NCI-H146 (cell line): ENCODE data around the gene CACNG5.

ENCODE experiments used
- DNase-seq: peaks from one replicate; lab custom pipeline; 2025; lab: John Stamatoyannopoulos, UW

Gene CACNG5

GRCh38 chr17:66822009-66822408 is 12.9 kb upstream of the CACNG5 start:
- no peak for DNase-seq

DNA sequence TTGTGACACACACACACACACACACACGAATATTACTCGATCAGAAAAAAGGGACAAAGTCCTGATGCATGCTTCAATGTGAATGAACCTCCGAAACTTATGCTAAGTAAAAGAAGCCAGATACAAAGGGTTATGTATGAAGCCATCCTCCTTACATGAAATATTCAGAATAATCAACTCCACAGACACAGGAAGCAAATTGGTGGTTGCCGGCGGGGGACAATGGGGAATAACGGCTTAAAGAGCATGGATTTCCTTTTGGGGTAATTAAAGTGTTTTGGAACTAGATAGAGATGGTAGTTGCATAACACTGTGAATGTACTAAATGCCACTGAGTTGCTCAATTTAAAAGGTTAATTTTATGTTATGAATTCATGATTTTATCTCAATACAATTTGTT is 8.1 kb upstream of the CACNG5 start:
- no peak for DNase-seq

DNA sequence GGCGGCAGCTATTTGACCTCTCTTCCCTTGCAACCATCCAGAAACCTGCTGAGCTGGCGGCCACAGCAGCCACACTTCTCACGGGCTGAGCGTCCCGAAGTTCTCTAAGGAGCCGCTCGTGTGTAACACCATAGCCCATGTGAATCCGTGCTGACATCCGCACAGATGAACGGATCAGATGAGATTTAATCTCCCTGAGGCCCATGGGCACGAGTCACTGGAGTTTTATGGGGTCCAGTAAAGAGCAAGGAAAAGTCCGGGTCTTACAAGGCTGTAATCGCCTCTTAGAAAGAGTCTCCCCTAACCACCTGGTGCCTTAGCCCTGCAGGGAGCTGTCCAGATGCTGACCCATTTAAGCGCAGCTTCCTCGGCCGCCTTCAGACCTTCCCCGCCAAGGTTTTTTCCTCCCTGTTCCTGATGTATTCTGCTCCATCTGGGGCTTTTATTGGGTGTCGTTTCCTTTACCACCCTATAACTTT is 5.5 kb upstream of the CACNG5 start:
- DNase-seq = no peak

DNA sequence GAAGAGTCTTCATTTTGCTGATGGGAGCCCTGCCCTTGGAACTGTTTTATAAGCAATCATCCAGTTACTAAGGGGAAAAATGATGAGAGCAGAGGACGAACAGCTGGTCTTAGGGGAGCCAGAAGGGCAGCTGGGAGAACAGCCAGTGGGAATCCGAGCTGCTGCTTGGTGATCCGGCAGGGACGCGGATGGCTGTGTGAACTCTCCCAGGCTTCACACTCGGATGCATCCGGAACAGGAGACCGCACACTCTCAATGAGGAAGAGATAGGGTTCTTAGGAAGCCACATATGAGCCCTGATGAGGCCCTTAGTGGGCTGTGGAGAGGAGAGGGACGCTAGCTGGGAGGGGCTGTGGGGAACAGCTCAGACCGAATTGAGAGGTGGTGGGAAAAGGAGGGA is 5.0 kb upstream of the CACNG5 start:
- DNase-seq = peak; percentile 19

GRCh38 chr17:66830451-66830850 is 4.5 kb upstream of the CACNG5 start:
- DNase-seq = peak; percentile 49

- no peak for DNase-seq
Measured at GRCh38 chr17:66831383-66832210, 3.3 kb upstream of the CACNG5 start.

GRCh38 chr17:66833201-66833600 is 1.7 kb upstream of the CACNG5 start:
- DNase-seq = no peak

DNA sequence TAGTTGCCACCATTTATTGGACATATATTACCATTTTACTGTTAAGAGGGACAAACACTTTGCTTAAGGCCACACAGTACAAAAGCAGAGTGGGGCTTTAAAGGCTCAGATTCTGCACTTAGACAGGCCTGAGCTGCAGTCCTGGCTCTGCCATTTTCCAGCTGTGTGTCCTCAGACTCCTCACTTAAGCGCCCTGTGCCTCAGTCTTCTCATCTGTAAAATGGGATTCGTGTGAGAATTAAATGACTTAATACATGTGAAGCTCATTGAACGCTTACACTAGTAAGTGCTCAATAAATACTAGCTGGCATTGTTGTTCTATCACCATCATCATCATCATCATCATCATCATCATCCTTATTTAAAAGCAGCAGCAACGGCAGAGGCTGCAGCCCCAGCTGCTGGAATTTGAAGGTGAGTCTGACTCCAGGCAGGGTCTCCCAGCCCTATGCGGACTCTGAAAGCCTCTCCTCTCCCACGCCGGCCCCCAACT is 445 bp upstream of the CACNG5 start:
- DNase-seq = no peak

DNA sequence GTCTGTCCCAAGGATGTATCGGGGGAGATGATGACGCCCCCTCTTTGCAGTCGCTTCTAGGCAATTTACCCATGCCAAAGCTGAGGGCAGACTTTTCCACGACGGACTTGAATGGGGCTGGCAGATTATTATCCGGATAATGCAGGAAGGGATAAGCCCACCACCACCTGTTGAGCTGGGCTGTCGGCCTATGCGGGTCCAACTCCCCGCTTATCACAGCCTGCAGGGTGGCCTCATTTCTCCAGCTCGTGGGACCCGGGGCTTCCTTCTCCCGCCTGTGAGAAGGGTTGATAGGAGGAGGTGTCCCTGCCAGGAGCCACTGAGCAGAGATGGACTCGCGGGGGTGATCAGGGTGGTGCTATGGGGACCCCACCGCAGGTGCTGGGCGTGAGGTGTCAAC is 559 bp downstream of the CACNG5 start:
- no peak for DNase-seq

DNA sequence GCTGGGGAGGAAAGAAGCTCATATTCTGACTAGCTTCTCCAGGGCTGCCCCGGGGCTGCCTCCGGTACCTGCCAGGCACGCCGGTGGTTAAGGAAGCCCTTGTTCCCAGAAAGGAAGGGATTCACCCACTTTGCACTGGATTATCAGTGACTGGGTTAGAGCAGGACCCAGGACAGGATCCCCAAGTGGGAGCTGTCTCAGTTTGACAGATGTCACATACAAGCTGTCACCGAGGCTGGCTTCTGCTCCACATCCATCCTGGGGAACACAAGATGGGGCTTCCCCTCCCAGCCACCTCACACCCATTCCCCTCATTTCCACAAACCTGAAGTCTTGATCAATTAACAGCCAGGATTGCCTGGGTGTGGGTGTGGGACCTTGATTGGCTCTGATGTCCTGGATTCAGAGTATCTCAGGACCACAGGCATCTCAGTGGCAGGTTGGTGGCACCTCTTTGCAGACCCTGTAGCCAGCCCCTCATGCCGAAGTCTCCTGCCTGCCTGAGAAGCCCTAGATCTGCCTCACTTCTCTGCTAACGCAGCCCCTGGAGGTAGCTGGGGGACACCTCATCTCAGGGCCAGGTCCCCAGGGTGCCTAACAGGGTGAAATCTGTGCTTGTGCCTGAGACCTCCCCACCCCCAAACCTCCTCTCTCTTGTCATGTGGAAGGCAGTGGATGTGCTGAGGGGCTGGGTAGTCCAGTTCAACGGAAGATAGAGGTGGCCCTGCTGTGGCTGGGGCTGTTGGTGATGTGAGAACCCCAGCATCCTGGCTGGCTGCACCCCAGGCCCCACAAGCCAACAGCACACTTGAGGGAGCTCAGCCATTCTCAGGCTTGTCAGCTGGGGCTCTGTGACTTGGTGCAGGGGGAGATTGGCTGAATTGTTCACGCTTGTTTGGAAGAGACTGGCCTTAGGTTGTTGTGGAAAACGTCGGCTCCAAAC is 1.4 kb downstream of the CACNG5 start:
- DNase-seq = no peak

GRCh38 chr17:66837226-66837625 is 2.3 kb downstream of the CACNG5 start:
- no peak for DNase-seq

DNA sequence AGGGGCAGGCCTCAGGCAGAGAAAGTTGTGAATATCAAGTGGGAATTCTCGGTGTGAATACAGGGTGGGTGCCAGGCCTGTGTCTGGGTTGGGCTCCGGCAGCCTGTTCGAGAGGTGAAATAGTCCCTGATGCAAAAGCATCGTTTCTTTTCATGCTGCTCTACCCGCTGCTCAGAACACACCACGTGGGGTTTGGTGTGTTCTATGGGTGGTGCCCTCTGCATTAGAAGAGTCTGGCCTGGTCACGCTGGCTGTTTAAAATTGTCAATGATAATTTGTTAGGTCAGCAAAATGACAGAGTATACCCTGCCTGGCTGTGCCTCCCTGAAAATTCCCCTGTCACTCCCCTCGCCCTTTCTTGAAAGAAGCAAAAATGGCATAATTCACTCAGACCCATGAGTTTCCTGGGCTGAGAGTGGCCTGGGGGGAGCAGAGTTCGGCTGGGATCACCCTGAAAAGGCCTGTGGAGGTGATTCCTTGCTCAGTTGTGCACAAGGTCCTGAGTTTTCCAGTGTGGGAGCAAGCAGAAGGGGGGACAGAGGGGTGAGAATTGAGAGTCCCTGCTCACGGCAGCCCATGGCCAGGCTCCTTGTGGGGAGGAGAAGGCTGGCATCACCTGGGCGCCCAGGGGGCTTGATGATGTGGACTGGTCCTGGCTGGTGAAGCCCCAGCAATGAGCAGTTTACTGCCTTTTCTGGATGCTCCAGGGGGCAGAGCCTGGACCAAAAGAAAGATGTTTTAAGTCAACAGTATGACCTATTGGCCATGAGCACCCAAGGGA is 3.2 kb downstream of the CACNG5 start:
- DNase-seq = no peak

- no peak for DNase-seq
Measured at GRCh38 chr17:66839616-66840015, 4.7 kb downstream of the CACNG5 start.

GRCh38 chr17:66840061-66840460 is 5.1 kb downstream of the CACNG5 start:
- no peak for DNase-seq

DNA sequence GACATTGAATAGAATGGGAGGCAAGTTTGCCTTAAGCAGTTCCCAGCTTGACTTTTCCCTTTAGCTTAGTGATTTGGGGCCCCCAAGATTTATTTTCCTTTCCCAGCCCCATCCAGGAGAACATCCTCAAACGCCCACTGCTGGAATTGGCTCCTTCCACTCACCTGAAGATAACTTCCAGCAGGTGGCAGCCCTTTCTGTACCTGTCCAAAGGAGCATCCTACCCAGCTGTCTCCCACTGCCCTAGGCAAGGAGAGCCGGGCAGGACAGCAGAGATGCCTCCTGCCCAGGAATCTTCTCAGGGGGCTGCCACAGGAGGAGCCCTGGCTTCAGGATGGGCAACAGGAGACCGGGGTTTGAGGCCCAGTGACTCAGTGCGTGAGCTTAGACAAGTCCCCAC is 6.4 kb downstream of the CACNG5 start:
- peak; percentile 5 for DNase-seq

GRCh38 chr17:66841744-66842143 is 6.8 kb downstream of the CACNG5 start:
- no peak for DNase-seq

- no peak for DNase-seq
Measured at GRCh38 chr17:66842505-66842904, 7.6 kb downstream of the CACNG5 start.

DNA sequence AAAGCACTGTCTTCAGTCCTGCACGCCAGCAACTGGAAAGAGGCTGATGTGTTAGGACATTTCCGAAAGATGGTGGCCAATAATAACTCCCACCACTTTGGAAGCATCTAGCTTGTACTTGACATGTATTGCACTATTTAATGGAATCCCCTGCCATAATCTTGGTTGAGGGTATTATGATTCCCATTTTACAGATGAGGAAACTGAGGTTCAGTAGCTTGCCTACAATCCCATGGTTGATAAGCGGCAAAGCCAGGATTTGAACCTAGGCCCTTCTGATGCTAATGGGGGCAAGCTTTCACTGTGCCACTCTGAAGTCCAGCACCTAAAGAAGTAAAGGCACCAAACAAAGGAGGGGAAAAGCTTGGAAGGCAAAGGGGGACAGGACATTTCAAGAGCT is 8.0 kb downstream of the CACNG5 start:
- no peak for DNase-seq

DNA sequence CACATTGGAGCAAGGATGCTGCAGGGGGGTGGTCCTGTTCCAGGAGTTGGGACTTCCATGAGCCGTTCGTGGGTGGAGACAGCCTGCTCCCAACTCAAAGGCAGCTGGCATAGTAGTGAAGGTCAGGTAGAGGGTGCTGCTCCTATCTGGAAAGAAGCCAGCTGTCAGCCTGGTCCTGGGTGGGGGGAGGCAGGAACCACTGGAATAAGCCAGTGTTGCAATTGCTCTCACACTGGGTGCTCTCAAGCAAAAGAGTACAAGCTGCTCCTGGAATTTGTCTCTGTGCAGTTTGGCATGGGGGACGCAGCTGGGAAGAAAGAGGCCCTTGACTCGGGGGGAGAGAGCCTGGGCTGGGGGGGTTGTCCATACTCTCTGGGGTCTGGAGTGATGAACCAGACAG is 8.7 kb downstream of the CACNG5 start:
- DNase-seq = no peak

- no peak for DNase-seq
Measured at GRCh38 chr17:66847704-66848103, 12.8 kb downstream of the CACNG5 start.

DNA sequence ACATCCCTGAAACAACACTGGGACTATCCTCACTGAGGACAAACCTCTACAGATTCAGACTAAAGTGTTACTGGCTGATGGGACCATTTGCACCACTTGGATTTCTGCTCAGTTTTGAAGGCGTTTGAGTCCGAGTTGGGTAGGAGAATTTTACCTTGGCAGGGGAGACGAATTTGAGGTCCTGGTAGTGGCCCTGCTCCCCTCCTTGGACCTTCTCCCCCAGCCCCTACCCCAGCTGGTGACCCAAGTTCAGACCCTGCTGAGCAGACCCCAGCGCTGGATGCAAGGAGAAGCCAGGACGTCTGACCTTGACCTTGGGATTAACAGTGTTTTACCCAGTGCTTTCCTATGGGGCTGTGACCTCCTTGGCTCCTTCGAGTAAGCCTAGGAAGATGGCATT is 13.6 kb downstream of the CACNG5 start:
- no peak for DNase-seq
